ENCODE data around the gene MED6. TPM values are rescaled to one million over a fixed set of nuclear protein-coding genes. Genes with fewer than 3 reads are reported as not detected.
A peak's percentile ranks its signal among the peaks of the same experiment; 100 is the strongest.

Gene MED6
- total RNA-seq, 2 donors from 2014 or later = 47.9 to 49.0 TPM

- peaks cover 10% of the 10 kb centered on the region for H3K4me1 Mint-ChIP-seq (ENCODE audit: low read depth)
- DNase-seq (peak; percentile 14 to 17), ATAC-seq (replicated peaks in 1 of 2) (peak; percentile 22 to 67)
- H3K27ac Mint-ChIP-seq = peak overlapping the region; percentile 36
- H3K4me3 Mint-ChIP-seq = no peak overlapping the region
- no peaks in the 10 kb centered on the region for H3K27me3 Mint-ChIP-seq (ENCODE audit: low read depth)
- H3K9me3 Mint-ChIP-seq = no peaks in the 10 kb centered on the region
- peaks cover 2 to 22% of the 10 kb centered on the region in 2 donors for H3K36me3 Mint-ChIP-seq (ENCODE audit: insufficient read depth in 2 of 2)
These were observed 15.2 kb downstream of the MED6 start for GRCh38 chr14:70585231-70585630.

GRCh38 chr14:70576891-70577290, 23.6 kb downstream of the MED6 start:
- H3K27me3 Mint-ChIP-seq (ENCODE audit: low read depth) = no peaks in the 10 kb centered on the region
- peaks cover 8 to 29% of the 10 kb centered on the region in 2 donors for H3K36me3 Mint-ChIP-seq (ENCODE audit: insufficient read depth in 2 of 2)
- DNase-seq = no peak
- H3K27ac Mint-ChIP-seq = no peak overlapping the region
- ATAC-seq (replicated peaks in 1 of 2) = no peak
- H3K4me1 Mint-ChIP-seq (ENCODE audit: low read depth) = peaks cover 5% of the 10 kb centered on the region
- peaks cover 0 to under 1% of the 10 kb centered on the region in 2 donors for H3K9me3 Mint-ChIP-seq
- no peak overlapping the region for H3K4me3 Mint-ChIP-seq

GRCh38 chr14:70573050-70573449, 27.4 kb downstream of the MED6 start:
- H3K36me3 Mint-ChIP-seq (ENCODE audit: insufficient read depth in 2 of 2) = peaks cover 7 to 37% of the 10 kb centered on the region in 2 donors
- DNase-seq (no peak), ATAC-seq (replicated peaks in 1 of 2) (no peak)
- no peaks in the 10 kb centered on the region for H3K27me3 Mint-ChIP-seq (ENCODE audit: low read depth)
- H3K4me1 Mint-ChIP-seq (ENCODE audit: low read depth) = peaks cover 15% of the 10 kb centered on the region
- H3K9me3 Mint-ChIP-seq = peaks cover 3 to 8% of the 10 kb centered on the region in 2 donors
- no peak overlapping the region for H3K4me3 Mint-ChIP-seq
- no peak overlapping the region for H3K27ac Mint-ChIP-seq

GRCh38 chr14:70571139-70571538, 29.3 kb downstream of the MED6 start:
- Mint-ChIP-seq H3K27ac (peak overlapping the region; percentile 35), H3K4me3 (no peak overlapping the region), H3K27me3 (ENCODE audit: low read depth) (no peaks in the 10 kb centered on the region), H3K9me3 (peaks cover 6 to 11% of the 10 kb centered on the region in 2 donors), H3K36me3 (ENCODE audit: insufficient read depth in 2 of 2) (peaks cover 9 to 43% of the 10 kb centered on the region in 2 donors), H3K4me1 (ENCODE audit: low read depth) (peaks cover 15% of the 10 kb centered on the region)
- DNase-seq (no peak), ATAC-seq (replicated peaks in 1 of 2) (no peak)

- Mint-ChIP-seq H3K36me3 (ENCODE audit: insufficient read depth in 2 of 2) (peaks cover 21 to 58% of the 10 kb centered on the region in 2 donors), H3K4me1 (ENCODE audit: low read depth) (peaks cover 15% of the 10 kb centered on the region), H3K4me3 (no peak overlapping the region), H3K9me3 (peaks cover 8 to 15% of the 10 kb centered on the region in 2 donors), H3K27ac (no peak overlapping the region), H3K27me3 (ENCODE audit: low read depth) (no peaks in the 10 kb centered on the region)
- DNase-seq (peak; percentile 9 to 13), ATAC-seq (replicated peaks in 1 of 2) (peak; percentile 51 to 60)
These were observed 32.7 kb downstream of the MED6 start for GRCh38 chr14:70567791-70568190.

GRCh38 chr14:70563869-70564268, 36.6 kb downstream of the MED6 start:
- H3K27ac Mint-ChIP-seq = no peak overlapping the region
- peaks cover 24 to 51% of the 10 kb centered on the region in 2 donors for H3K36me3 Mint-ChIP-seq (ENCODE audit: insufficient read depth in 2 of 2)
- no peak for ATAC-seq (replicated peaks in 1 of 2)
- H3K27me3 Mint-ChIP-seq (ENCODE audit: low read depth) = no peaks in the 10 kb centered on the region
- H3K4me3 Mint-ChIP-seq = no peak overlapping the region
- peaks cover 10 to 12% of the 10 kb centered on the region in 2 donors for H3K9me3 Mint-ChIP-seq
- H3K4me1 Mint-ChIP-seq (ENCODE audit: low read depth) = no peaks in the 10 kb centered on the region
- DNase-seq = no peak

GRCh38 chr14:70563417-70563816, 37.0 kb downstream of the MED6 start:
- no peak for DNase-seq
- Mint-ChIP-seq H3K27me3 (ENCODE audit: low read depth) (no peaks in the 10 kb centered on the region), H3K4me3 (no peak overlapping the region), H3K36me3 (ENCODE audit: insufficient read depth in 2 of 2) (peaks cover 24 to 51% of the 10 kb centered on the region in 2 donors), H3K27ac (no peak overlapping the region), H3K4me1 (ENCODE audit: low read depth) (no peaks in the 10 kb centered on the region), H3K9me3 (peaks cover 10 to 12% of the 10 kb centered on the region in 2 donors)
- ATAC-seq (replicated peaks in 1 of 2) = no peak

GRCh38 chr14:70558356-70558755, 42.1 kb downstream of the MED6 start:
- Mint-ChIP-seq H3K27ac (no peak overlapping the region), H3K27me3 (ENCODE audit: low read depth) (no peaks in the 10 kb centered on the region), H3K9me3 (peaks cover 5 to 9% of the 10 kb centered on the region in 2 donors), H3K4me1 (ENCODE audit: low read depth) (no peaks in the 10 kb centered on the region), H3K4me3 (no peak overlapping the region), H3K36me3 (ENCODE audit: insufficient read depth in 2 of 2) (peaks cover 14 to 24% of the 10 kb centered on the region in 2 donors)
- ATAC-seq (replicated peaks in 1 of 2) = no peak
- DNase-seq = no peak

- ATAC-seq (replicated peaks in 1 of 2) (no peak), DNase-seq (no peak)
- Mint-ChIP-seq H3K4me1 (ENCODE audit: low read depth) (no peaks in the 10 kb centered on the region), H3K36me3 (ENCODE audit: insufficient read depth in 2 of 2) (peaks cover 2 to 4% of the 10 kb centered on the region in 2 donors), H3K27ac (no peak overlapping the region), H3K9me3 (peaks cover 2 to 4% of the 10 kb centered on the region in 2 donors), H3K4me3 (no peak overlapping the region), H3K27me3 (ENCODE audit: low read depth) (no peaks in the 10 kb centered on the region)
These were observed 44.6 kb downstream of the MED6 start for GRCh38 chr14:70555890-70556289.

GRCh38 chr14:70538087-70538486, 62.4 kb downstream of the MED6 start:
- ATAC-seq (replicated peaks in 1 of 2) (no peak), DNase-seq (no peak)
- Mint-ChIP-seq H3K27ac (no peak overlapping the region), H3K9me3 (peaks cover 0 to 1% of the 10 kb centered on the region in 2 donors), H3K36me3 (ENCODE audit: insufficient read depth in 2 of 2) (peaks cover 0 to under 1% of the 10 kb centered on the region in 2 donors), H3K4me3 (no peak overlapping the region), H3K27me3 (ENCODE audit: low read depth) (no peaks in the 10 kb centered on the region), H3K4me1 (ENCODE audit: low read depth) (no peaks in the 10 kb centered on the region)

GRCh38 chr14:70536830-70537229, 63.6 kb downstream of the MED6 start:
- peaks cover 3 to 5% of the 10 kb centered on the region in 2 donors for H3K36me3 Mint-ChIP-seq (ENCODE audit: insufficient read depth in 2 of 2)
- no peaks in the 10 kb centered on the region for H3K27me3 Mint-ChIP-seq (ENCODE audit: low read depth)
- no peak overlapping the region for H3K27ac Mint-ChIP-seq
- H3K4me1 Mint-ChIP-seq (ENCODE audit: low read depth) = no peaks in the 10 kb centered on the region
- DNase-seq = no peak
- no peak for ATAC-seq (replicated peaks in 1 of 2)
- H3K9me3 Mint-ChIP-seq = peaks cover 1 to 2% of the 10 kb centered on the region in 2 donors
- H3K4me3 Mint-ChIP-seq = no peak overlapping the region

- Mint-ChIP-seq H3K4me1 (ENCODE audit: low read depth) (no peaks in the 10 kb centered on the region), H3K9me3 (peaks cover 1 to 2% of the 10 kb centered on the region in 2 donors), H3K27me3 (ENCODE audit: low read depth) (no peaks in the 10 kb centered on the region), H3K36me3 (ENCODE audit: insufficient read depth in 2 of 2) (peaks cover 3 to 5% of the 10 kb centered on the region in 2 donors), H3K27ac (no peak within 1 kb of the TSS), H3K4me3 (no peak within 1 kb of the TSS)
- ATAC-seq (replicated peaks in 1 of 2) (no peak), DNase-seq (no peak)
These were observed 65.6 kb downstream of the MED6 start, which contains the start of gene ADAM20 for GRCh38 chr14:70534904-70535303. TSS of gene ADAM20 (minus strand) at chr14:70535004. CDS start at chr14:70524757, 10,247 bp downstream.
